ENCODE measurements around the gene ZNF668.
A peak's percentile ranks its signal among the peaks of the same experiment; 100 is the strongest.
"Not testable (repeated sequence)": the region's sequence is repeated elsewhere in the genome, so short reads cannot be mapped to it uniquely, and the experiment has no call there.

The ZNF668 gene

DNA sequence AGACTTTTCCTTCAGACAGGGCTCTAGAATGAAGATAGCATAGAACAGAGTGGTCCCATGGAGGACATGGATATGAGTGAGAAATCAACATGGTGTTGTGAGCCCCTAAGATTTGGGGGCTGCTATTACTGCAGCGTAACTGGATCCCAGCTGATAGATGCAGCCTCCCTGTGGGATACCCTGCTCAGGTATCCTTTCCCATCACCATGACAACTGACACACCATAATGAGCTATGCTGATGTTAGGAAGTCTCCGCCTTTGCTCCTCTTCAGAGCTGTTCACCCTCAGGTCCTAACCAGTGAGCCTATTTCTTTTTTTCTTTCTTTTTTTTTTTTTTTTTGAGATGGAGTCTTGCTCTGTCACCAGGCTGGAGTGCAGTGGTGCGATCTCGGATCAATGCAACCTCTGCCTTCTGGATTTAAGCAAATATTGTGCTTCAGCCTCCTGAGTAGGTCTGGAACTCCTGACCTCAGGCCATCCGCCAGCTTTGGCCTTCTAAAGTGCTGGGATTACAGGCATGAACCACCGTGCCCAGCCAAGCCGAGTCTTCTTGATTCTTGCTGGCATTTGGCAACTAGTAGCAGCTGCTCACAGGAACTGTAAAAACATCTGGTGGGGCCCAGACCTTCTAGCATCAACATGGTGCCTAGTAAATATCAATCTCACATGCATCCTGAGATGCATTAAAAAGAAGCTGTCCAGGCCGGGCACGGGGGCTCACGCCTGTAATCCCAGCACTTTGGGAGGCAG lies 23.6 kb downstream of the ZNF668 start:
- DNase-seq = no peak

DNA sequence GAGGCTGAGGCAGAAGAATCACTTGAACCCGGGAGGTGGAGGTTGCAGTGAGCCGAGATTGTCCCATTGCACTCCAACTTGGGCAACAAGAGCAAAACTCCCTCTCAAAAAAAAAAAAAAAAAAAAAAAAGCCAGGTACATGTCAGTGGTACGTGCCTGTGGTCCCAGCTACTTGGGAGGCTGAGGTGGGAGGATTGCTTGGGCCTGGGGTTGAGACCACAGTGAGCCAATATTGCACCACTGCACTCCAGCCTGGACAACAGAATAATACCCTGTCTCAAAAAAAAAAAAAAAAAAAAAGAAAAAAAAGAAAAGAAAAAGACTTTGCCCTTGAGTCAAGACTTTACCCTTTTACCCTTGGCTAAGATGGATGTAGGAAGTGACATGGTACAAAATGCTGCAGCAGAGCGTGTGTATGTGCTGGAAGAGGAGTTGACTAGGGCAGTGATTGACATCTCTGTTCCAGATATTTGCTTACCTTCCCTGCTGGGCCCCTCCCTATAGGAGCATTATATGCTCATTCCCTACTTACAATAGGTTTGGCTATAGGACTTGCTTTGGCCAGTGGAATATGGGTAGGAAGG lies 30.1 kb downstream of the ZNF668 start:
- no peak for DNase-seq

DNA sequence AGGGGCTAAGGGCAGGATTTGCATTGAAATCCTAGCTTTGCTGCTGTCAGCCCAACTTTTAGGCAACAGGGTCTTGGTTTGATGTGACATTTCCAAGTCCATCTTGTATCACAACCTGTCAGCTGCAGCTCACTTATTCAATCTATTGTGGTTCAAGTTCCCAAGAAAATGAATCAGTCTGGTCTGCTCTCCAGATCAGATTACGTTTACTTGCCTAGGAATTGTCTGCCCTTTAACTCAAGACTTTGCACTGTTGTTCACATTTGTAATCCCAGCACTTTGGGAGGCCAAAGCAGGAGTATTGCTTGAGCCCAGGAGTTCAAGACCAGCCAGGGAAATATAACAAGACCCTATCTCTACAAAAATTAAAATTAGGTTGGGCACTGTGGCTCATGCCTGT lies 30.7 kb downstream of the ZNF668 start:
- DNase-seq = no peak

DNA sequence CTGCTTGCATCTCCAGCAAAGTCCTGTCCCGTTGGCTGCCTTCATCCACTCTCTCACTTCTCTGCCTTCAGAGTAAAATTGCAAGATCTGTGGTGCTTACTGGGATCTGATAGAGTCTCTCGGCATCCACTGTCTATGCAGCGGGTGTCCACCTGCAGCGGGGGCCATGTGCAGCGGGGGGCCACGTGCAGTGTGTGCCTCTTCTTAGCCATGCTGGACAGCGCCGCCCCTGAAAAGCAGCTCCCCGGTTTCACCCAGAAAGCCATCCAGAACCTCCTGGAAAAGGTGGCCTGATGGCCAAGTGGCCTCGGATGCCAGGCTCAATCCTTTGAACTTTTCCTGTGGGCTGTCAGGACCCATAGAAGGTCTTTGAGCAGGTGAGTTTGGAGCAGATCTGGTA lies 31.2 kb downstream of the ZNF668 start:
- no peak for DNase-seq

DNA sequence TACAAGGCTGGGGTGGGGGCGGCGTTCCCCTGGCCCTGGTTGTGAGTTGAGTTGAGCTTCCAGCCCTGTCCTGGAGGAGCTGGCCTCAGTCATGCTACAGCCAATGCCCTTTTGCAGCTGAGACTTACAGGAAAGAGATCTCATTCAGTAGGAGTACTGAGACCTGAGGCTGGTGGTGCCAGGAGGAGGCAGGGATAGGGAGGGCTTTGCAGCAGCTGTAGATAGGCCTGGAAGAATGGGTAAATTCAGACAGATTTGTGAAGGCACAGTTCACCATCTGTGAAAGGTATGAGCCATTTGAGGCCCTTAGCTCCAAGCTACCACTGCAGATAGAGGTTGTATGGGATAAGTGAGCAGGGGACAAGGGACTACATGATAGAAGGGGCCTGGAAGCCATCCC lies 35.0 kb downstream of the ZNF668 start:
- DNase-seq = no peak

DNA sequence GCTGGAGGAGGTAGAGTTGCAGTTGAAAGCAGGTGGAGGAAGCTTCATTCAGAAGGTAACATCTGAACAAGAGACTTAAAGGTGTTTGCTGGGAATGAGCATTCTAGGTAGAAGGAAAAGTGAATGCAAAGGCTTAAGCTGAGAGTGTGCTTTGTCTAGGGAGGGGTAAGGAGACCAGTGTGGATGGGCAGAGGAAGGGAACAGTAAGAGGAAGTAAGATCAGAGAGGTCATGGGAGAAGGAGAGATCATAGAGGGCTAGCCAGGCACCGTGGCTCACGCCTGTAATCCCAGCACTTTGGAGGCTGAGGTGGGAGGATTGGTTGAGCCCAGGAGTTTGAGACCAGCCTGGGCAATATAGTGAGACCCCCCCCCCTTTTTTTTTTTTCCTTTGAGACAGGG lies 37.3 kb downstream of the ZNF668 start:
- DNase-seq = no peak

DNA sequence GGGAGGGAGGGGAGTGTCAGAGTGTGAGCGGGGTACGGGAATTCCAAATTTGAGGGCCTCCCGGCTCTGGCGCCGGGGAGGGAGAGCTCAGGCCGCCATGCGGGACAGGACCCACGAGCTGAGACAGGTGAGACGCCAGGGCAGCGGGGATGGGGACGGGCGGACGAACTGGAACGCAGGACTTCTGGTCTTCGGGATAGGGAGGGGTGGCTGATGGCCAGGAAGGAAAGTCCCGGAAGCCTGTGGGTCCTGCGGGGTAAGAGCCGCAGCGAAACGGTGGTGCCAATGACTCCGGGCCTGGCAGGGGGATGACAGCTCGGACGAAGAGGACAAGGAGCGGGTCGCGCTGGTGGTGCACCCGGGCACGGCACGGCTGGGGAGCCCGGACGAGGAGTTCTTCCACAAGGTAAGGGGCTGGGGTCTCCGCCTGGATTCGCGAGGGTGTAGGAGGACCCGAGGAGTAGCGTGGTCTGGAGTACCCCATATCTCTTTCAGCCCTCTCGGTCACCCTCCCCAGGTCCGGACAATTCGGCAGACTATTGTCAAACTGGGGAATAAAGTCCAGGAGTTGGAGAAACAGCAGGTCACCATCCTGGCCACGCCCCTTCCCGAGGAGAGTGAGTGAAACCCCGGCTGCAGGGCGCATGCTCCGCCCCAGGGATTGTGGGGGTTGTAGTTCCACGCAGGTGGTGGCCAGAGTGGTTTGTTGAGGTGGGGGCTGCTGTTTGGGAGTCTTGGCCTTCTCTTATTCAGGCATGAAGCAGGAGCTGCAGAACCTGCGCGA lies 40.1 kb downstream of the ZNF668 start:
- peak; percentile 63 for DNase-seq

DNA sequence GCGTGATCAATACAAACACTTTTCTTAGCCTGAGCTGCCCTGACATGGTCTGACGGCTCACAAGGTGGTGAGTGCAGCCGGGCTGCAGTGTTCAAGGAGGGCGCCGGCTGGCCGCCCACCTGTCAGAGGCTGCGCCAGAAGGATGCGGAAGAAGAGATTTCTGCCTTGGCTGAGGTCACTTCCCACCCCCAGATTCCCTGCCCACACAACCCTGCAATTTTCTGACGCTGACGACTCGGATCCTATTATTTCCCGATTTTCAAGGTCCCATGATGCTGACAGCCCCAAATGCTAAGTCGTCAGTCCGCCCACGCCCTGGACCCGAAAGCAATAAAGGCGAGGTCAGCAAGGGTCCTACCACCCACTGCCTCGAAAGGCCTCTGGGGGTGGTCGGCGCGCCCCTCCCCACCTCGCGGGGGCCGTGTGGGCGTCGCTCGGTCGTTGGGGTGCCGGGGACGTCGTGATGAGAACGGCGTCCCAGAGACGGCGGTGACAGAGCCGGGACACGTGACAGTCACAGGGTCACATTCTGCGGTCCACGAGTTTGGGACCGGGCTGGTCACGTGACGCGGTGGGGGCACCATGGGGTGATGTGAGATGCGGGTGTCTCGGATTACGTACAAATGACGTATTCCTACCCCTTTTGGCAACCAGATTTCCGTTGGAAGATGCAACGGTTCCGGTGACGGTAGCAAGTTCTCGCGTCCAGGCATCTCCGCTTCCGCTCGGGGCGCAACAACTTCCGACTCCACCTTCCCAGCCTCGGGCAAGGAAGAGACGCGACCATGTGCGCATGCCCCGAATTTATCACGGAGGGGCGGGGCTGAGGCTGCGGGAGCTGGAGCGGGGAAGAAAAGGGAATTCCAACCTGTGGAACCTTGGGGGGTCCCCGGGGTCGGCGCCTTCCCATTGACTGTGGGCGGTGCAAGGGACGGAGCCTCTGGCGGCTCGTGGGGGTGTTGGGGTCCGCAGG lies 41.0 kb downstream of the ZNF668 start, which contains the start of gene STX4:
TSS of gene STX4 (plus strand) at position 823 of the 973 bp plus-strand sequence. CDS start 248 bp downstream, outside the sequence.
- DNase-seq = peak; percentile 92

DNA sequence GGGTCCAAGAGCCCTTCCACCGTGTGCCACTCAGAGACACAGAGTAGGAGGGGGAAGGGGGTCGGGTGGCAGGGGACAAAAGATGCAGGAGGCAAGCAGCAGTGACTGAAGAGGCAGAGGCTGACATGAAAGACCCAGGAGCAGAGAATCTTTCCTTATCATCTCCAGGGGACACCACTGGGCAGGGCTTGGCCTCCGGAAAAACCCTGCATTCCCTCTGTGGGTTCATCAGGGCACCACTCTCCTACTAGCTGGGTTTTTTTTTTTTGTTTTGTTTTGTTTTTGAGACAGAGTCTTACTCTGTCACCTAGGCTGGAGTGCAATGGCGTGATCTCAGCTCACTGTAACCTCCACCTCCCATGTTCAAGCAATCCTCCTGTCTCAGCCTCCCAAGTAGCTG lies 42.8 kb downstream of the ZNF668 start:
- DNase-seq = no peak

DNA sequence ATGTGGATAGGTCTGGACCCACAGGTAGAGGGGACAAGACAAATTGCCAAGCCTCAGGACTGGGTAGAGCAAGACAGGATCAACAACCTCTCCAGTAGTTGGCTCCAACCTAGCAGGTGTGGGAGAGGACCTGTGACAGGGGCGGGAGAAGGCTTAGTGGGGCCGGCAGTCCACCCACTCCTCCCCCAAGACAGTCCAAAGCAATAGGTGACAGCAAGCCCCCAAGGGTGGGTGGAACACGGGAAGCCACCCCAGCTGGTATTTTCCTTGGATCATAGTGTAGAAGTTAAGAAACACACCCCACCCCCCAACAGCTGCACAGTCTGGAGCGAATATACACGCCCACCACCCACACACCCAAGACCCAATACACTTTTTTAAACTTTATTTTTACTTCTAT lies 44.8 kb downstream of the ZNF668 start:
- DNase-seq = no peak

DNA sequence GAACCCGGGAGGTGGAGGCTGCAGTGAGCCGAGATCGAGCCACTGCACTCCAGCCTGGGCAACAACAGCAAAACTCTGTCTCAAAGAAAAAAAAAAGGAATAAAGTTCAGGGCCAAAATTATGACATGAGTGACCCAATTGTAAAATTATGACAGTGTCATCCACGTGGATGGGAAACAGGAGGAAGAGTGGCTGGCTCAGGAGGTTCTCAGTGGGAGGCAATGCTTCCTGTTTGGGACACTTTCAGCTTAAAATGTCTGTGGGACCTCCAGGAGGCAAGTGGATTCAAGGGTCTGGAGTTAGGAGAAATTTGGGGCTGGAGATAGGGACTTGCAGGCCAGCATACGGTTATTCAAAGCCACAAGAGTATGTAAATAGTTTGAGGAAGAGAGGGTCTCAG lies 48.7 kb downstream of the ZNF668 start:
- no peak for DNase-seq

DNA sequence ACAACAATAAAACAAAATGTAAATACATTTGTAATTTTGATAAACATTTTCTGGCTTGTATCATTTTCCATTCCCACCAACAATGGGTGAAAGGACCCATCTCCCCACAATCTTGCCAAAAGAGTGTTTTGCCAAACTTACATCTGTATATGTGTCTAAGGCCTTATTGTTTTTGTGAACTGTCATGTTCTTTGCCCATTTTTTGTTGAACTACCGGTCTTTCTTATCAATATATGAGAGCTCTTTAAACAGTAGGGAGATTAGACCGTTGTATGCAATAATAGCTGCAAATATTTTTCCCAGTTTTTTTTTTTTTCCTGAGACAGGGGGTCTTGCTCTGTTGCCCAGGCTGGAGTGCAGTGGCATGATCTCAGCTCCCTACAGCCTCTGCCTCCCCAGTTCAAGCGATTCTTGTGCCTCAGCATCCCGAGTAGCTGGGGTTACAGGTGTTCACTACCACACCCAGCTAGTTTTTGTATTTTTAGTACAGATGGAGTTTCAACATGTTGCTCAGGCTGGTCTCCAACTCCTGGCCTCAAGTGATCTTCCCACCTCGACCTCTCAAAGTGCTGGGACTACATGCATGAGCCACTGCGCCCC lies 50.3 kb downstream of the ZNF668 start:
- no peak for DNase-seq

DNA sequence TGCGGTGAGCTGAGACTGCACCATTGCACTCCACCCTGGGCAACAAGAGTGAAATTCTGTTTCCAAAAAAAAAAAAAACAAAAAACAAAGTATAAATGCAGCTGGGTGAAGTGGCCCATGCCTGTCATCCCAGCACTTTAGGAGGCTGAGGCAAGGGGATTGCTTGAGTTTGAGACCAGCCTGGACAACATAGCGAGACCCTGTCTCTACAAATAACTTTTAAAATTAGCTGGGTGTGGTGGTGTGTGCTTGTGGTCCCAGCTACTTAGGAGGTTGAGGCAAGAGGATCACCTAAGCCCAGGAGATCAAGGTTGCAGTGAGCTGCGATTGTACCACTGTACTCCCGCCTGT lies 50.8 kb downstream of the ZNF668 start:
- DNase-seq = no peak

DNA sequence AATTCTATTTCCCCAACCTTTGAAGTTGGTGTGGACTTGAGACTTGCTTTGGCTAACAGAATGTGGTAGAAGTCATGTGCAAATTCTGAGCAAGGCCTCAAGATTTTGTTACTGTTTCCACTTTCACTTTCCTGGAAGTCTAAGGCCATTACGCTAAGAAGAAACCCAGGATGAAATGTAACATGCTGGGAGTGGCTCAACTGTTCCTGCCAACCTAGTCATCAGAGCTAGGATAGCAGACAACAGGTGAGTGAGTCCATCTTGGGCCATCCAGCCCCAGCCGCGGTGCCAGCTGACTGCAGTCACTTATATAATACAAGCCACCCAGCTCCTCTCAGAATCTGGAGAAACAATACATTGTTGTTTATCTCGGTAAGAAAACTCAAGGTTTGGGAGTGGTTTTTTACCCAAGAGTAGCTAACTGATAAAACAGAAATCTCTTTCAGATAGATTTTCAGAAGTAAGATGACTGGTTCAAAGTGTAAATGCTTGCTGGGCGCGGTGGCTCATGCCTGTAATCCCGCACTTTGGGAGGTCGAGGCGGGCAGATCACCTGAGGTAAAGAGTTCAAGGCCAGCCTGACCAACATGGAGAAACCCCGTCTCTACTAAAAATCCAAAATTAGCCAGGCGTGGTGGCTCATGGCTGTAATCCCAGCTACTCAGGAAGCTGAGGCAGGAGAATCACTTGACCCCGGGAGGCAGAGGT lies 51.3 kb downstream of the ZNF668 start:
- no peak for DNase-seq

DNA sequence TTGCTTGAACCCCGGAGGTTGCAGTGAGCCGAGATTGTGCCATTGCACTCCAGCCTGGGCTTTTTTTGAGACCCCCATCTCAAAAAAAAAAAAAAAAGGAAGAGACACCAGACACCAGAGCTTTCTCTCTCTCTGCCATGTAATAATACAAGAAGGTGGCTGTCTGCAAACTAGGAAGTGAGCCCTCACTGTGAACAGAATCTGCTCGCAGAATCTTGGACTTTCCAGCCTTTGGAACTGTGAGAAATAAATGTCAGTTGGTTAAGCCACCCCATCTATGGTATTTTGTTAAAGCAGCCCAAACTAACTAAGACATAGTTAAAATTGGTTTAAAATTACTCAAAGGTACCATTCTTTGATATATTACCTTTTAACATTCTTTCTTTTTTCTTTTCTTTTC lies 53.5 kb downstream of the ZNF668 start:
- DNase-seq = no peak

DNA sequence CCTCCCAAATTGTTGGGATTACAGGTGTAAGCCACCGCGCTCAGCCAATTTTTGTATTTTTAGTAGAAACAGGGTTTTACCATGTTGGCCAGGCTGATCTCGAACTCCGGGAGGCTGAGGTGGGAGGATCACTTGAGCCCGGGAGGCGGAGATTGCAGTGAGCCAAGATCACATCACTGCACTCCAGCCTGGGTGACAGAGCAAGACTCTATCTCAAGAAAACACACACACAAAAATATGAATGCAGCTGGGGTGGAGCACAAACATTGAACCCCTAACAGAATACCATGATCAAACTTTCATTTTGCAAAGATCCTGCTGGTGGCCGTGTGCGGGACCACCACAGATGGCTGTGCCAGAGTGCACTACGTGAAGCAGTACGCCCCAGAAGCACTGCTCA lies 56.3 kb downstream of the ZNF668 start:
- DNase-seq = not testable (repeated sequence)

DNA sequence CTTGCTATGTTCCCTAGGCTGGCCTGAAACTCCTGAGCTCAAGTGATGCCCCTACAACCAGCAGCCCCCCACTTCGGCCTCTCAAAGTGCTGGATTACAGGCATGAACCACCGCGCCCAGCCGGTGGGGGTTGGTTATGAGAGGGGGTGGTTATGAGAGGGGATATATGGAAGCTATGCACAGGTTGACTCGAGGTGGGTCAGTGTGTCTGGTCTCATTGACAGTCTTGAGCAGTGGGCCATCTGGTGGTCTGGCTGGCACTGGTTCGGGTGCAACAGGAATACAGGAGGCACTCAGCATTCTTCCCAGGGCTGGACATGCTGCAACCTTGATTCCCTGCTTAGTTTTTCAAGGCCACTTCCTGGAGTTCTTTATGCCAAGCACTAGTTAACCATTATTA lies 58.0 kb downstream of the ZNF668 start:
- no peak for DNase-seq

DNA sequence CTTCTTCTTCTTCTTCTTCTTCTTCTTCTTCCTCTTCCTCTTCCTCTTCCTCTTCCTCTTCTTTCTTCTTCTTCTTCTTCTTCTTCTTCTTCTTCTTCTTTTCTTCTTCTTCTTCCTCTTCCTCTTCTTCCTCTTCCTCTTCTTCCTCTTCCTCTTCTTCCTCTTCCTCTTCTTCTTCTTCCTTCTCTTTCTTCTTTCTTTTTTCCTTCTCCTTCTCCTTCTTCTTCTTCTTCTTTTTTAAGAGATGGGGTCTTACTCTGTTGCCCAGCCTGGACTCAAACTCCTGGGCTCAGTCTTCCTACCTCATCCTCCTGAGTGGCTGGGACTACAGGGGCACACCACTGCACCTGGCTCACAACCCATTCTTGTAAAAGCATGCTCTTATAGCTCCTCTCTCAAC lies 60.7 kb downstream of the ZNF668 start:
- DNase-seq = not testable (repeated sequence)

DNA sequence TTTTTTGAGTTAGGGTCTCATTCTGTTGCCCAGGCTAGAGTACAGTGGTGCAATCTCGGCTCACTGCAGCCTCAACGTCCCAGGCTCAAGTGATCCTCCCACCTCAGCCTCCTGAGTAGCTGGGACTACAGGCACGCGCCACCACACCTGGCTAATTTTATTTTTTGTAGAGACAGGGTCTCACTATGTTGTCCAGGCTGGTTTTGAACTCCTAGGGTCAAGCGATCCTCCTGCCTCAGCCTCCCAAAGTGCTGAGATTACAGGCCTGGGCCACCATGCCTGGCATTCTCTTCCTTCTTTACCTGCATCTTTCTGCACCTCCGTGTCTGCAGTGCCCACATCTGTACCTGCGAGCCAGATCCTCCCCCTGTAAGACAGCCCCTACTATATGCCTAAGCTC lies 62.2 kb downstream of the ZNF668 start:
- DNase-seq = not testable (repeated sequence)

Measured in NCI-H2029 (cell line).